Common myeloid progenitor, CD34-positive (primary cell): ENCODE results near the gene HOMER2.
"Not testable (repeated sequence)": the region's sequence is repeated elsewhere in the genome, so short reads cannot be mapped to it uniquely, and the experiment has no call there.

ENCODE experiments used
- CTCF ChIA-PET: fragments of 350-600 bp; sonication (Branson Sonifier 250); formaldehyde crosslinking; loops from one replicate; lab custom pipeline; 2021; ENCODE audit warnings: antibody characterized with exemption; lab: Charles Lee
- POLR2A ChIA-PET: fragments of 350-600 bp; sonication (Branson Sonifier 250); formaldehyde crosslinking; loops from one replicate; lab custom pipeline; 2021; ENCODE audit warnings: antibody characterized with exemption; lab: Charles Lee
- DNase-seq, 3 donors: peaks; one replicate each; pipeline versions ENCODE4 v3.0.0 to v3.0.0-alpha.2; 2013
- H3K27ac ChIP-seq, 2 experiments: 1 replicate in 1 of 2; 2 replicates in 1 of 2; pipeline ENCODE4 v1.7.0; 2013; ENCODE audit warnings: inconsistent platforms in 2 of 2, low read length in 2 of 2, mild to moderate bottlenecking in 2 of 2, low read depth in 1 of 2, moderate library complexity in 1 of 2; ENCODE audit not compliant: severe bottlenecking in 2 of 2, insufficient read depth in 1 of 2, poor library complexity in 1 of 2
- H3K27me3 ChIP-seq, 5 experiments: replicated peaks in 2 of 5; 1 replicate in 3 of 5; 2 replicates in 2 of 5; pipeline versions ENCODE4 v1.6.1 to v1.7.0; 2013; ENCODE audit warnings: low read length in 4 of 5, mild to moderate bottlenecking in 2 of 5, moderate library complexity in 2 of 5, inconsistent platforms in 1 of 5; ENCODE audit not compliant: insufficient read depth in 5 of 5, control insufficient read depth in 4 of 5
- H3K36me3 ChIP-seq, 4 experiments: 1 replicate in 2 of 4; 2 replicates in 2 of 4; pipeline versions ENCODE4 v1.6.1 to v1.7.0; 2013; ENCODE audit warnings: low read length in 3 of 4, control low read depth in 1 of 4, mild to moderate bottlenecking in 1 of 4; ENCODE audit not compliant: control insufficient read depth in 4 of 4, insufficient read depth in 4 of 4
- H3K4me1 ChIP-seq, 4 experiments: 1 replicate in 3 of 4; 2 replicates in 1 of 4; pipeline versions ENCODE4 v1.6.1 to v1.7.1; 2013; ENCODE audit warnings: low read length in 3 of 4, mild to moderate bottlenecking in 3 of 4, control low read depth in 1 of 4, inconsistent platforms in 1 of 4, moderate library complexity in 1 of 4; ENCODE audit not compliant: control insufficient read depth in 4 of 4, insufficient read depth in 4 of 4; ENCODE audit errors: control extremely low read depth in 1 of 4
- H3K4me3 ChIP-seq, 7 experiments: 1 replicate in 4 of 7; 2 replicates in 3 of 7; pipeline versions ENCODE4 v1.5.1 to v1.7.0; 2013; ENCODE audit warnings: mild to moderate bottlenecking in 7 of 7, low read length in 6 of 7, moderate library complexity in 6 of 7, inconsistent platforms in 2 of 7, low read depth in 2 of 7, control low read depth in 1 of 7; ENCODE audit not compliant: insufficient read depth in 4 of 7, control insufficient read depth in 1 of 7; ENCODE audit errors: extremely low read depth in 1 of 7
- H3K9me3 ChIP-seq, 5 experiments: 1 replicate in 4 of 5; 2 replicates in 1 of 5; pipeline versions ENCODE4 v1.6.1 to v1.7.1; 2013; ENCODE audit warnings: low read length in 4 of 5, mild to moderate bottlenecking in 2 of 5, inconsistent platforms in 1 of 5, low read depth in 1 of 5, moderate library complexity in 1 of 5; ENCODE audit not compliant: control insufficient read depth in 4 of 5, insufficient read depth in 2 of 5; ENCODE audit errors: control extremely low read depth in 1 of 5
- WGBS: methylation state at CpG from one replicate; pipeline ENCODE4 v1.1.5; 2013; ENCODE audit not compliant: insufficient coverage; 5-methylcytosine and 5-hydroxymethylcytosine counted together

The HOMER2 gene

DNA sequence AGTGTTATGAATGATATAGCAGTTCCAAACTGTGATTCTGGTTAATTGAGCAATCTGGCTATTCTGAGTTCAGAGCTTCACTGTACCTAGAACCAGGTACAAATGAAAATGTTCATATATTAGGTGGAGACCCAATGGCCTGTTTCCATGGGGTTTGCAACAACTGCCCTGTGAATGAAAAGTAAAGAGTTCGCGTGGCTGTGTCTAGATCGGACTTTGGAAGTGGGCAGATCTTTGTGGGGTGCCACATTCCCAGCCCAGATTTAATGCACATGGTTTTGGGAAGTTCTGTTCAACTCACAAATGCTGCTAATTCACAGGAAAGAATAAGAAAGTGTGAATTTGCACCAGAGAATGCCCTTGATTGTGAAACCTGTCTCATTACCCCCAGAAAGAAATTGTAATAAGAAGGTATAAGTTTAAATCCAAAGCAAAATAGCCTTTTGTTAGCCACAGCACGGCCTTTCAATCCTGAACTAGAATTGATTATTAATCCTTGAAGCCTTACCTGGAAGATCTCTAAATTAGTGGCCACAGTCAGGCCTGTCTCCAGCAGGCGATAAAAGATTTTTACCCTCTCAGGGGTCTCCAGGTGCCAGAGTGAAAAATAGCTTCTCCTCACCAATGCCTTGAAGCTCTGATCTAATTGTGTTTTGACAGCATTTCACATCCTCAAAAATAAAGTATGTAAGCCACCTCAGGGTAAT, 120.5 kb downstream of the HOMER2 start:
- peak overlapping the region; percentile 76 to 92 for H3K27ac ChIP-seq
- POLR2A ChIA-PET, result interaction anchor here (0.6 to 1.4 kb wide), 2 partner anchors 18 to 97 kb away, joined by 4 to 5 read pairs; no protein-coding TSS in a partner anchor
- no peak for DNase-seq

DNA sequence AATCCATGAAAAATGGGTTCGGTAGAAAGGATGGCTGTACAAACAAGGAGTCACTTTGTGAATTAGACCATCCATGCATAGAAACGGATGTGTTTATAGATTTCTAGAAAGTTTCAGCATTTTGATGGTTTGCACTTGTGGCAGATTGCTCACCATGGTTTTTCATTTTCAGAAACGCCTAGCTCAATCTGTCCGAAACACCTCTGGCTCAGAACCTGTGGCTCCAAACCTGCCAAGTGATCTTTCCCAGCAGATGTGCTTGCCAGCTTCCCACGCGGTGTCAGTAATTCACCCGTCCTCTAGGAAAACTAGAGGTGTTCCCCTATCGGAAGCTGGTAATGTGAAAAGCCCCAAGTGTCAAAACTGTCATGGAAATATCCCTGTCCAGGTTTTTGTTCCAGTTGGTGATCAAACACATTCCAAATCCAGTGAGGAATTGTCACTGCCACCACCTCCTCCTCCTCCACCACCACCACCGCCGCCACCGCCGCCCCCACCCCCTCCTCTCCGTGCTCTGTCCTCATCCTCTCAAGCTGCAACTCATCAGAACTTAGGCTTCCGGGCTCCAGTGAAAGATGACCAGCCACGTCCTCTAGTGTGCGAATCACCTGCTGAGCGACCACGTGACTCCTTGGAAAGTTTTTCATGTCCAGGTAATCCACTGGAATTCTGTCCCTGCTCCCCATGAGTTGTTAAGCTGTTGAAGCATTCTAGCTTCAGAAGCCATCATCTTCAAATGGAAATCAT, 121.9 kb downstream of the HOMER2 start:
- Histone ChIP-seq H3K27me3 (no peaks in the 10 kb centered on the region), H3K4me1 (peaks cover 7 to 26% (median 23%) of the 10 kb centered on the region in 4 experiments), H3K9me3 (no peaks in the 10 kb centered on the region), H3K36me3 (peaks cover 9 to 78% (median 61%) of the 10 kb centered on the region in 4 experiments), H3K4me3 (no peak overlapping the region), H3K27ac (no peak overlapping the region)
- no peak for DNase-seq
- WGBS, result 94% methylated on average over 15 of the region's 18 CpGs
- ChIA-PET CTCF (interaction anchor here (1.0 to 1.4 kb wide), 2 partner anchors 13 to 20 kb away, joined by 3 to 5 read pairs; no protein-coding TSS in a partner anchor), POLR2A (interaction anchor here (1.0 kb wide), 1 partner anchor 19 kb away, joined by 3 read pairs; no protein-coding TSS in a partner anchor)

More for the DNA sequence above, 120.5 kb downstream of the HOMER2 start:
- Histone ChIP-seq H3K4me1 (peaks cover 7 to 26% (median 23%) of the 10 kb centered on the region in 4 experiments), H3K27me3 (no peaks in the 10 kb centered on the region), H3K4me3 (no peak overlapping the region), H3K36me3 (peaks cover 14 to 79% (median 62%) of the 10 kb centered on the region in 4 experiments), H3K9me3 (no peaks in the 10 kb centered on the region)
- CTCF ChIA-PET, result interaction anchor here (1.6 to 2.2 kb wide), 4 partner anchors 8 to 168 kb away, joined by 4 to 16 read pairs (median 10); no protein-coding TSS in a partner anchor
- 98% methylated on average over 5 of the region's 5 CpGs for WGBS

DNA sequence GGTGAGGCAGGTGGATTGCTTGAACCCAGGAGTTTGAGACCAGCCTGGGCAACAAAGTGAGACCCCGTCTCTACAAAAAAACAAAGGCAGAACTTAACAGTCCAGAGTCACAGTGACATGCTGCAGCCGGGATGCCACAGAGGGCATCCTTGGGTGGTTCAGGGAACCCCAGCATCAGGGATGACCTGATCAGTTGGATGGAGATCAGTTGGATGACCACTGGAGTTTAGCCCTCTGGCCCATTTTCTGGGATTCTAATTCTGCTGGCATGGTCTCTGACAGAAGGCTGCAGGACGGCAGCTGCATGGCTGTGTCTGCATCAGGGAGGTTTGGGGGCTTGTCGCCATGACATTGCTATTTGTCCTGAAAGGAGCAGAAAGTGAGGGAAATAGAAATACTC, 123.3 kb downstream of the HOMER2 start:
- POLR2A ChIA-PET, result no interaction called here
- no peak overlapping the region for H3K27ac ChIP-seq
- H3K36me3 ChIP-seq, result peaks cover 7 to 79% (median 55%) of the 10 kb centered on the region in 4 experiments
- peaks cover 7 to 26% (median 23%) of the 10 kb centered on the region in 4 experiments for H3K4me1 ChIP-seq
- H3K4me3 ChIP-seq, result no peak overlapping the region
- H3K27me3 ChIP-seq, result no peaks in the 10 kb centered on the region
- DNase-seq, result no peak
- 100% methylated on average over 4 of the region's 4 CpGs for WGBS
- CTCF ChIA-PET, result interaction anchor here (1.4 kb wide), 1 partner anchor 11 kb away, joined by 5 read pairs; no protein-coding TSS in a partner anchor
- no peaks in the 10 kb centered on the region for H3K9me3 ChIP-seq

DNA sequence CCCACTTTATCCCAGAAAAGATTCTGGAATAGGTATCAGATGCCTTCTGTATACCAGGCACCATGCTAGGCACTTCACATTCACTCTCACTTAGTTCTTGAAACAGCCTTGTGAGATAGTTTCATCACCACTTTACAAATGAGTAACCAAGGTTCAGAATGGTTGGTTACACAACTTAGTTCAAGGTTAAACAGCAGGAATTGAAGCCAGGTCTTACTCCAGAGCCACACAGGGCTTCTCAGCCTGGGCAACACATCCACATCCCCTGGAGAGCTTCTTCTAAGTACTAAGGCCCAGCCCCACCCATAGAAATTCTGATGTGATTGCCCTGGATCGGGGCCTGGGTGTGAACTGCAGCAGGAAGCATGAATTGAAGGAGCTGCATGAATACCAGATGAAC, 124.4 kb downstream of the HOMER2 start:
- Histone ChIP-seq H3K4me3 (no peak overlapping the region), H3K27ac (no peak overlapping the region), H3K4me1 (peaks cover 7 to 23% (median 18%) of the 10 kb centered on the region in 4 experiments), H3K27me3 (no peaks in the 10 kb centered on the region), H3K36me3 (peaks cover 9 to 75% (median 50%) of the 10 kb centered on the region in 4 experiments), H3K9me3 (no peaks in the 10 kb centered on the region)
- POLR2A ChIA-PET, result interaction anchor here (0.6 kb wide), 1 partner anchor 190 kb away, joined by 5 read pairs; no protein-coding TSS in a partner anchor
- DNase-seq, result no peak
- WGBS, result 100% methylated on average over 1 of the region's 1 CpG
- CTCF ChIA-PET, result no interaction called here

DNA sequence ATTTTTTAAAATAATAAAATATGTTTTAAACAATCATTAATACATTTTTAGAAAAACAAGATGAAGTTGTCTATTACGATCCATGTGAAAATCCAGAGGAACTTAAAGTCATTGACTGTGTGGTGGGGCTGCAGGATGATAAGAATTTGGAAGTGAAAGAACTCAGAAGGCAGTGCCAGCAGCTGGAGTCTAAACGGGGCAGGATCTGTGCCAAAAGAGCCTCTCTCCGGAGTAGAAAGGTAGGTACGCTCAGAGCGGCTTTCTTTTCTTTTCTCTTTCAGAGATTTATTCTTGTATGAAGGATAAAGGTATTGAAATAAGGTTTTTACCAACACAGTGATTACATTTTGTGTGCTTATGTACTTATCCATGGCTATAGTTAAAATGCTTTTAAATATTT, 129.5 kb downstream of the HOMER2 start:
- Histone ChIP-seq H3K36me3 (peaks cover 16 to 76% (median 41%) of the 10 kb centered on the region in 4 experiments), H3K4me1 (no peaks in the 10 kb centered on the region), H3K27me3 (no peaks in the 10 kb centered on the region), H3K9me3 (no peaks in the 10 kb centered on the region), H3K27ac (no peak overlapping the region), H3K4me3 (no peak overlapping the region)
- no peak for DNase-seq
- CTCF ChIA-PET, result interaction anchor here (1.1 to 2.0 kb wide), 2 partner anchors 9 to 12 kb away, joined by 3 to 4 read pairs; no protein-coding TSS in a partner anchor
- WGBS, result 100% methylated on average over 3 of the region's 5 CpGs
- POLR2A ChIA-PET, result no interaction called here

GRCh38 chr15:82821851-82822250, 130.7 kb downstream of the HOMER2 start:
- H3K4me3 ChIP-seq, POLR2A ChIA-PET, H3K27me3 ChIP-seq, H3K27ac ChIP-seq, H3K4me1 ChIP-seq, H3K9me3 ChIP-seq, DNase-seq: not testable (repeated sequence)
- H3K36me3 ChIP-seq, result peaks cover 14 to 77% (median 40%) of the 10 kb centered on the region in 4 experiments
- CTCF ChIA-PET, result interaction anchor here (1.1 kb wide), 1 partner anchor 11 kb away, joined by 3 read pairs; no protein-coding TSS in a partner anchor
